Measurements from ENCODE around the gene XPNPEP2. TPM values are rescaled to one million over a fixed set of nuclear protein-coding genes. Genes with fewer than 3 reads are reported as not detected.
A peak's percentile ranks its signal among the peaks of the same experiment; 100 is the strongest.

The XPNPEP2 gene
- total RNA-seq, 1 donor from 2014 or later: not detected

DNA sequence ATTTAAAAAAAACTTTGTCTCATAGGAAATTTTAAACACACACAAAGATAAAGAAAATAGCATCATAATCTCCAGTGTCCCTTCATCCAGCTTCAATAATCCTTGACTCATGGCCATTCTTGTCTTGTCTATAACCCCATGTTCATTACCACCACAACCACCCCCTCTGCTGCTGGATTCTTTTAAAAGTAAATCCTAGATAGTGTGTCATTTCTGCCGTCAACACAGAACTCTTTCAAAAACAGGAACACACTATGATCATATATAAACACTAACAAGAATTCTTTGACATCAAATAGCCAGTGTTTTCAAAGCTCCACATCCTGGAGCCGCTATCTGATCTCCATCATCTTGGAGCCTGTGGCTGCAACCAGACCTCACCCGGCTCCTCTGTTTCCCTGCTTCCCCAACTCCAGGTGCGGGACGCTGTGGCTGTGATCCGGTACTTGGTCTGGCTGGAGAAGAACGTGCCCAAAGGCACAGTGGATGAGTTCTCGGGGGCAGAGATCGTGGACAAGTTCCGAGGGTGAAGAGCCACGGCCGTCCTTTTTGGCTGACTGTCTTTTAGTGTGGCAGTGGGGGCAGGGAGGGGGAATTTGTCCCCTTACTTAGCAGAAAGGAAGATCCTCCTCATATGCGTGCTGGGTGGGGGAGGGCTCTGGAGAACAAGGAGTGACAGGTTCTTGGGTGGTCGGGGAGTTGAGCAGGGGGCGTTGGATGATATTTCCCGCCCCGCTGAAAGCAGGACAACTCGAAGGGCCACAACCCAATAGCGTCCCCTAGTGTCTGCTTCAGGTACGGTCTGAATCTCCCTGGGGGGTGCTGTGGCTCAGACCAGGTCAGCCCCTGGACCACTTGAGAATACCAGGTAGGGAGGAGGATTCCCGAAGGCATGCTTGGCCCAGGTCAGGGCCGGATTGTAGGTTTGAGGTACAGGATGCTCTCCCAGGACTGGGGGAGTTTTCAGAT lies 15.6 kb downstream of the XPNPEP2 start:
- Histone ChIP-seq H3K36me3 (ENCODE audit: control insufficient read depth, insufficient read depth, low read length) (no peaks in the 10 kb centered on the region), H3K4me3 (ENCODE audit: low read depth, low read length) (no peak overlapping the region), H3K27me3 (ENCODE audit: control insufficient read depth, insufficient read depth, low read length) (no peaks in the 10 kb centered on the region)
- TF ChIP-seq, protein P1, sequence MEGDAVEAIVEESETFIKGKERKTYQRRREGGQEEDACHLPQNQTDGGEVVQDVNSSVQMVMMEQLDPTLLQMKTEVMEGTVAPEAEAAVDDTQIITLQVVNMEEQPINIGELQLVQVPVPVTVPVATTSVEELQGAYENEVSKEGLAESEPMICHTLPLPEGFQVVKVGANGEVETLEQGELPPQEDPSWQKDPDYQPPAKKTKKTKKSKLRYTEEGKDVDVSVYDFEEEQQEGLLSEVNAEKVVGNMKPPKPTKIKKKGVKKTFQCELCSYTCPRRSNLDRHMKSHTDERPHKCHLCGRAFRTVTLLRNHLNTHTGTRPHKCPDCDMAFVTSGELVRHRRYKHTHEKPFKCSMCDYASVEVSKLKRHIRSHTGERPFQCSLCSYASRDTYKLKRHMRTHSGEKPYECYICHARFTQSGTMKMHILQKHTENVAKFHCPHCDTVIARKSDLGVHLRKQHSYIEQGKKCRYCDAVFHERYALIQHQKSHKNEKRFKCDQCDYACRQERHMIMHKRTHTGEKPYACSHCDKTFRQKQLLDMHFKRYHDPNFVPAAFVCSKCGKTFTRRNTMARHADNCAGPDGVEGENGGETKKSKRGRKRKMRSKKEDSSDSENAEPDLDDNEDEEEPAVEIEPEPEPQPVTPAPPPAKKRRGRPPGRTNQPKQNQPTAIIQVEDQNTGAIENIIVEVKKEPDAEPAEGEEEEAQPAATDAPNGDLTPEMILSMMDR (IDR thresholded peaks at IDR 0.05; ENCODE audit: insufficient read depth, low read length, severe bottlenecking): peak; percentile 37
- FAIRE-seq (no peak), DNase-seq (ENCODE audit: low read depth) (no peak)

DNA sequence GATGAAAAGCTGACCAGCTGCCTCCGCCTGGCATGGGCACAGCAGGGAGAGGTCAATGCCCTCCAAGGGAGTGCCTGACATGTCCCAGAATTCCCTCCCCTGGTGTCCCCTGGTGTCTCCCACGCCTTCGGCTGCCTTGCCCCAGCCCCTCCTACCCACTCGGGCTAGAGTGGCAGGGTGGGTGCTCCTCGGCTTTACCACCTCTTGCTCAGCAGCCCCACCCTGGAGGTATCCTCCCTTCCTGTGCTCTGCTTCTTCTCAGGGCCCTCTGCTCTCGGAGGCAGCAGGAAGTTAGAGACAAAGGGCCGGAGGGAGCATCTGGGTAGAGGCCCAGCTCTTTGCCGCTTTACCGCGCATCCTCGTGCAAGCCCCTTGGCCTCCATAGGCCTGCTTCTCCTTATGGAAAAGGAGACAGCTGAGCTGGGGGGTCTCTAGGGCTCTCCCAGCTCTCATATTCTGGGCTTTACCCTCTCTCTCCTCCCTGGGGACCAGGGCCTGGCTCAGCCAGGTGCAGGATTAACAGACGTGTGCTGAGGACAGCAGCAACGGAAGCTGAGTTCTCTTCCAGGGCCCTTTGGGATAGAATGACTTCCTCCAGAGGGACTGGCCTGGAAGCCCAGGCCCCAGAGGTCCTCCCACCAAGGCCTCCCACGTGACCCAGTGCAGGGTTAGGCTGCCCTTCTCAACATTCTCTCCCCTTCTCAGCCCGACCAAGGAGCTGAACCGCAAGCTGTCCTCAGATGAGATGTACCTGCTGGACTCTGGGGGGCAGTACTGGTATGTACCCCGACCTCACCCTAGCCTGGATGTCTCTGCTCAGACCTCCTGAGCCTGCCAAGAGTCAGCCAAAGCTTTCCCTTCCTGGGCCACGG lies 17.2 kb downstream of the XPNPEP2 start:
- Histone ChIP-seq H3K4me3 (ENCODE audit: low read depth, low read length) (no peak overlapping the region), H3K36me3 (ENCODE audit: control insufficient read depth, insufficient read depth, low read length) (no peaks in the 10 kb centered on the region), H3K27me3 (ENCODE audit: control insufficient read depth, insufficient read depth, low read length) (no peaks in the 10 kb centered on the region)
- TF ChIP-seq, protein P1 (IDR thresholded peaks at IDR 0.05; ENCODE audit: insufficient read depth, low read length, severe bottlenecking): no peak
- DNase-seq (ENCODE audit: low read depth): no peak
- no peak for FAIRE-seq

DNA sequence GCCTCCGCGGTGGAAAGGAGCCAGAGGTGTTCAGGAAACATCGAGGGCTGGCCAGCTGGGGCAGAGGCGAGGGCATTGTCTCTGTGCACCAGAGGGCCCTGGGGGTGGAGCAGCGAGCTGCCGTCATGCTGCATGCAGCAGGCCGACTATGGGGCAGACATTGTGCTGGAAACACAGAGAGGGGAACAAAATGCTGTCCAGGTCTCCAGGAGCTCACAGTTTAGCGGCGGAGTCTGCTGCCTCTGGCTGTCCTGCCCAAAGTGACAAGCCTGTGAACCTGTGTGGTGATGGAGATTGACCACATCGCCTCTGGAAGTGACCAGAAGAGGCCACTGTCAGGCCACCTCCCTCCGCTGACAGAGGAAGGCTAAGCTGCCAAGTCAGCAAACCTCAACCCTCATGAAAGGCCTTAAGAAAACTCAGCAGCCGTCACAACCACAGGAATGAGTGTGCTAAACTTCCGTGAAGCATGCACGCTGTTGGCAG lies 20.8 kb downstream of the XPNPEP2 start:
- TF ChIP-seq, protein P1 (IDR thresholded peaks at IDR 0.05; ENCODE audit: insufficient read depth, low read length, severe bottlenecking): no peak
- peak; percentile 46 for DNase-seq (ENCODE audit: low read depth)
- FAIRE-seq: no peak
- Histone ChIP-seq H3K36me3 (ENCODE audit: control insufficient read depth, insufficient read depth, low read length) (no peaks in the 10 kb centered on the region), H3K27me3 (ENCODE audit: control insufficient read depth, insufficient read depth, low read length) (no peaks in the 10 kb centered on the region), H3K4me3 (ENCODE audit: low read depth, low read length) (no peak overlapping the region)

DNA sequence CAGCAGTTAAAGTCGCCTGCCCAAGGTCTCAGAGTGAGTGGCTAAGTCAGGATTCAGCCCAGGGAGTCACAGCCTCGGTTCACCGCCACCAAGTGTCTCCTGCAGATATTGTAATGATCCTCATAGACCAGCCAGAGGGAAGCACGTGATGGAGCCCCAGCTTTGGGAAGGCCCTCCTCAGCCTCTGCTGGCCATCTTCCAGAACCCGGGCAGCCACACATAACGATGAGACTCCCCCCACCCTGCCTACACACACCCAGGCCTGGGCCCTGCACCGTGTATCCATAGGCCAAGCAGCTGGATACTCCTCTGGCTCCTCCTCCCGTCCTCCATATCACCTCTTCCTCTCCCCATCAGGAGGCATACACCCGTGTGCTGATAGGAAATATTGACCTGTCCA lies 21.4 kb downstream of the XPNPEP2 start:
- no peak overlapping the region for H3K4me3 ChIP-seq (ENCODE audit: low read depth, low read length)
- TF ChIP-seq, protein P1 (IDR thresholded peaks at IDR 0.05; ENCODE audit: insufficient read depth, low read length, severe bottlenecking): no peak
- DNase-seq (ENCODE audit: low read depth): no peak
- no peaks in the 10 kb centered on the region for H3K27me3 ChIP-seq (ENCODE audit: control insufficient read depth, insufficient read depth, low read length)
- FAIRE-seq: no peak
- no peaks in the 10 kb centered on the region for H3K36me3 ChIP-seq (ENCODE audit: control insufficient read depth, insufficient read depth, low read length)

DNA sequence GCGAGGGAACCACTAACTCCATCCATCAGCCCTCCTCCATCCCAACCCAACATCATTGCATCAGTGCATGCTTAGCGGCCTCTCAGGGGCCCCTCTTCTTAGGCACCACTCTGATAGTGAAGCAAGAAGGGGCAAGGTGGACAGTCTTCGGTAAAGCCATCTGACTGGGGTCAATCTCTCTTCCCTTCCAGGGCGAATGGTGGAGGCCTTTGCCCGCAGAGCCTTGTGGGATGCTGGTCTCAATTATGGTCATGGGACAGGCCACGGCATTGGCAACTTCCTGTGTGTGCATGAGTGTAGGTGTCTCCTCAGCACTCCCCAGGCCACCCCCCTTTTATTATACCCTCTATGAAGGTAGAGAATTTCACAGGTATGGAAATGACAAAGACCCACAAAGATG lies 22.2 kb downstream of the XPNPEP2 start:
- DNase-seq (ENCODE audit: low read depth): no peak
- no peaks in the 10 kb centered on the region for H3K36me3 ChIP-seq (ENCODE audit: control insufficient read depth, insufficient read depth, low read length)
- TF ChIP-seq, protein P1 (IDR thresholded peaks at IDR 0.05; ENCODE audit: insufficient read depth, low read length, severe bottlenecking): no peak
- FAIRE-seq: no peak
- H3K4me3 ChIP-seq (ENCODE audit: low read depth, low read length): no peak overlapping the region
- no peaks in the 10 kb centered on the region for H3K27me3 ChIP-seq (ENCODE audit: control insufficient read depth, insufficient read depth, low read length)
